Astrocyte of the cerebellum (primary cell): ENCODE results near the gene HLA-DOA.

Experiments
- DNase-seq: peaks from one replicate; pipeline ENCODE4 v3.0.0-alpha.2; 2011; ENCODE audit warnings: low read depth
- H3K4me3 ChIP-seq: 2 replicates; pipeline ENCODE4 v1.5.1; 2011; ENCODE audit warnings: mild to moderate bottlenecking, low read depth, low read length, moderate library complexity
- in situ Hi-C: cut with HindIII; loops from 2 replicates; pipeline ENCODE4 v1.10.0; 2017; ENCODE audit warnings: low sequenced_read_pairs
- TF ChIP-seq, protein P1 (sequence below): IDR thresholded peaks from 2 replicates; pipeline ENCODE4 v1.5.1; 2012; ENCODE audit warnings: low read length, low read depth, moderate library complexity, mild to moderate bottlenecking; ENCODE audit errors: missing control alignments

The HLA-DOA gene

DNA sequence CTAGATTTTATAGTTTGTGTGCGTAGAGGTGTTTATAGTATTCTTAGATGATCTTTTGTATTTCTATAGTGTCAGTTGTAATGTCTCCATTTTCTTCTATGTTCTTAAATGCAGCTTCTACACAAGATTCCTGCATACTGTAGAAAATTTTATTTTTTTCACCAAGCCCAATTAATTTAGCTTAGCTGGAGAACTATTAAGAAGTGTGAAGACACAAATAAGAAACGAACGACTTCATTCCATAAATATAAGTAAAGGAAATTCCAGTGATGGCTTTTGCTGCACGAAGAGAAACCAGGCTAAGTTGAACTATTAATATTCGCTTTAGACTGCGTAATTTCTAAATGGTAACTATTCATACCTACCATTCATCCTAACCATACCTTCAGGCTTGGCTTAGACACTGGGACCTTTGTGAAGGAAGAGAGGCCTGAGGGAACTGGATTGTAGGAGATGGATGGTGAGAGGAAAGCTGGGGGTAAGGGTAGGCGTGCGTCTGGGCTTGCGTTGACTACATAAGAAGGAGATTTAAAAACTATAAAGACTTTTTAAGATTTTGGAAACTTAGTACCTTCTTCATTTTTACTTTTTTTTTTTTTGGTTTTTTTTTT, 15.9 kb downstream of the HLA-DOA start:
- in situ Hi-C loops, result no loop called here
- DNase-seq, result no peak
- H3K4me3 ChIP-seq, result no peak overlapping the region
- TF ChIP-seq, protein P1, sequence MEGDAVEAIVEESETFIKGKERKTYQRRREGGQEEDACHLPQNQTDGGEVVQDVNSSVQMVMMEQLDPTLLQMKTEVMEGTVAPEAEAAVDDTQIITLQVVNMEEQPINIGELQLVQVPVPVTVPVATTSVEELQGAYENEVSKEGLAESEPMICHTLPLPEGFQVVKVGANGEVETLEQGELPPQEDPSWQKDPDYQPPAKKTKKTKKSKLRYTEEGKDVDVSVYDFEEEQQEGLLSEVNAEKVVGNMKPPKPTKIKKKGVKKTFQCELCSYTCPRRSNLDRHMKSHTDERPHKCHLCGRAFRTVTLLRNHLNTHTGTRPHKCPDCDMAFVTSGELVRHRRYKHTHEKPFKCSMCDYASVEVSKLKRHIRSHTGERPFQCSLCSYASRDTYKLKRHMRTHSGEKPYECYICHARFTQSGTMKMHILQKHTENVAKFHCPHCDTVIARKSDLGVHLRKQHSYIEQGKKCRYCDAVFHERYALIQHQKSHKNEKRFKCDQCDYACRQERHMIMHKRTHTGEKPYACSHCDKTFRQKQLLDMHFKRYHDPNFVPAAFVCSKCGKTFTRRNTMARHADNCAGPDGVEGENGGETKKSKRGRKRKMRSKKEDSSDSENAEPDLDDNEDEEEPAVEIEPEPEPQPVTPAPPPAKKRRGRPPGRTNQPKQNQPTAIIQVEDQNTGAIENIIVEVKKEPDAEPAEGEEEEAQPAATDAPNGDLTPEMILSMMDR, result no peak

DNA sequence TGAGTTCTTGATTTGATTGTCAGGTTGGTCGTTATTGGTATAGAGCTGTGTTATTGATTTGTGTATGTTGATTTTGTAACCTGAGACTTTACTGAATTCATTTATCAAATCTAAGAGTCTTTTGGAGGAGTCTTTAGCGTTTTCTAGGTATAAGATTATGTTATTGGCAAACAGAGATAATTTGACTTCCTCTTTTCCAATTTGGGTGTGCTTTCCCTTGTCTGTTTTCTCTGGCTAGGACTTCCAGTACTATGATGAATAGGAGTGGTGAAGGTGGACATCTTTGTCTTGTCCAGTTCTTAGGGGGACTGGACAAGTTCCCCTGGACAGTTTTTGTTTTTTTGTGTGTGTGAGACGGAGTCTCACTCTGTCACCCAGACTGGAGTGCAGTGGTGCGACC, 17.4 kb downstream of the HLA-DOA start:
- TF ChIP-seq, protein P1, result no peak
- in situ Hi-C loops, result no loop called here
- H3K4me3 ChIP-seq, result no peak overlapping the region
- DNase-seq, result no peak

DNA sequence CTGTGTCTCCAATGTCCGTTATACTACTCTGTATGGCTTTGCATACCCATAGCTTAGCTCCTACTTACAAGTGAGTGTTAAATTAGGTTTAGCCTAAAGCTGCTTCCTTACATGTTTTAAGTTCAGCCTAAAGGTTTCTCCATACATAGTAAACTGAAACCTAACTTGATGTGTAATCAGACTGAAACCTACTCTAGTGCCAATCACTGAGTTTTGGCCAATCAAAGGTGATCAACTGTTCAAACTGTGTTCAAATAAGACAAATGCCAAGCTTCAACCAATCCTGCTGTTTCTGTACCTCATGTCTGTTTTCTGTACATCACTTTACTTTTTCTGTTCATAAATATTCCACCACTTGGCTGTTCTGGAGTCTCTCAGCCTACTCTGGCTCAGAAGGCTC, 20.0 kb downstream of the HLA-DOA start:
- H3K4me3 ChIP-seq, result no peak overlapping the region
- TF ChIP-seq, protein P1, result no peak
- in situ Hi-C loops, result loop anchor here (5.0 kb wide), 1 partner anchor 82 kb away; no protein-coding TSS in a partner anchor
- no peak for DNase-seq

DNA sequence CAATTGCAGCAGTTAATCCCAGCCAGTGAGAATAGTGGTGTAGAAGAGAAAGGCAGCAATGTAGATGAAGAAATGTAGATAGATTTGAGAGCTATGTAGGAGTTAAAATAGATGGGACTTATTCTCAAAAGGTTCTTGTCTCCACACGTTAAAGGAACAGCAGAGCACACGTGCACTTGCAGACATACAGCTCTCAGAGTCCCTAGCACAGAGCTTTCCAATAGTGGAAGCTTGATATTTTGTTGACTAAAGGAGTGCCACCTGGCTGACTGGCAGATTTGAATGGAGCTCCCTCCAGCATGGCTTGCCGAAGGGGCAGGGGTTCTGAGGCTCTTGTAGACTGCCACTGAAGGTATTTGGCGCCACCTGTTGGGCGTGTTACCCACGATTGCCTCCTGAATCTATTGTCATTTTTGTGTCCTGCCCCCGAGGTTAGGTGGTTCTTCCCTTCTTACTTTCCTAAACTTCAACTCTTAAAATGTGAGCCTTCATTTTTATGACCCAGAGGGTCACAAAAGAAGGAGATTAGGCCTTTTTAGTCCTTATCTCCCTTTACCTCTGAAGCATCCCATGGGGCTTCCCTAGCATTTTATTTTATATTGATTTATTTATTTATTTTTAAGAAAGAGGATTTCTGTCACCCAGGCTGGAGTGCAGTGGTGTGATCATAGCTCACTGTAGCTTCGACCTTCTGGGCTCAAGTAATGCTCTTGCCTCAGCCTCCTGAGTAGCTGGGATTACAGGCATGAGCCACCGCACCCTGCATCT, 24.6 kb downstream of the HLA-DOA start:
- TF ChIP-seq, protein P1, result peak; percentile 86
- no peak overlapping the region for H3K4me3 ChIP-seq
- peak; percentile 76 for DNase-seq
- in situ Hi-C loops, result loop anchor here (5.0 kb wide), 1 partner anchor 78 kb away; no protein-coding TSS in a partner anchor

DNA sequence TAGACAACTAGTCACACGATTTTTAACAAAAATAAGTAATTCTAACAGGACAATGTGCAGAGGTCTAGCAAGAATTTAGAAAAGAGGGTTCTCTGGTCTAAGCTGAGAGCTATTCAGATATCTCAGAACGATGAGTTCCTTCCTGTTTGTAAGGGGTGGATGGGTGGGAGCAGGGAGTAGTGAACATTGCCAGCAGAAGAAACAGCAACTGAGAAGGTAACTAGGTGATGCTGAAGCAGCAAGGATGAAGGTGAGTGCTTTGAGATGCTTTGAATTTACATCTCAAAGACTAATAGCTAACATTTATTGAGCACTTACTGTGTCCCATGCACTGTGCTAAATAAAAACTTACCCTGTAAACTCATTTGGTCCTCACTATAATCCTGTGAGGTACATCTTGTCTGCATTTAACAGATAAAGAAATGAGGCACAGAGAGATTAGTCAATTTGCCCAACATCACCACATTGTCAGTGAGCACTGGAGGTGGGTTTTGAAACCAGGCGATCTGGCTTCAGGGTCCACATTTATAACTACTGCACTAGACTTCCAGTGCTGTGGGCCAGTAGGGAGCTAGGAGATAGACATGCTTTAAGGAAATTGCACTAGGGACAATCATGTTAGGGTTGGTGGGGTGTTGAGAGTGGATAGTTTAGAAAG, 25.3 kb downstream of the HLA-DOA start:
- TF ChIP-seq, protein P1, result no peak
- in situ Hi-C loops, result no loop called here
- no peak for DNase-seq

DNA sequence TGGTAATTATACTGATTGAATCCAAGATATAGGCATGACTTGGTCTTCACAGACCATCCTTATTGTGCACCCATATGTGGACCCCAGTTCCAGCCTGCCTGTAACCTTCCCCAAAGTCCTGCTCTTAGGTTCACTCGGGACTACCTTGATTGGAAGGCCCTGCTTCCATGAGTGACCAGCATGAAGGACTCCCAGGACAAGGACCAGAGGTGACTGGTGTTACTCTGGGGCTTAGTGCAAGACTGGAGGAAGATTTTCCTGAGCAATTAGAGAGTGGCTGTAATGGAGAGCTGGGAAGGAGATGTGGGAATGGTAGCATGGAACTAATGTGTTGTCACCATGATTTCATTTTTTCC, 25.9 kb downstream of the HLA-DOA start:
- DNase-seq, result no peak
- TF ChIP-seq, protein P1, result no peak
- in situ Hi-C loops, result no loop called here
- H3K4me3 ChIP-seq, result no peak overlapping the region

More for the DNA sequence above, 25.3 kb downstream of the HLA-DOA start:
- no peak overlapping the region for H3K4me3 ChIP-seq
